WTC11 (cell line): ENCODE data around the gene CD276. TPM values are rescaled to one million over a fixed set of nuclear protein-coding genes. Genes with fewer than 3 reads are reported as not detected.

Experiments
- ATAC-seq: fragments of 200-7000 bp; cut with Tn5 transposase; 2 replicates; pipeline ENCODE4 v1.10.0; 2021; ENCODE audit warnings: mild to moderate bottlenecking, moderate library complexity
- CTCF ChIA-PET: fragments of 300-600 bp; sonication (Branson Sonifier 250); formaldehyde crosslinking; loops from one replicate; lab custom pipeline; 2021; ENCODE audit warnings: antibody characterized with exemption; lab: Charles Lee
- POLR2A ChIA-PET: fragments of 350-600 bp; sonication (Branson Sonifier 250); formaldehyde crosslinking; loops from one replicate; lab custom pipeline; 2021; ENCODE audit warnings: antibody characterized with exemption; lab: Charles Lee
- DNase-seq: peaks from one replicate; pipeline ENCODE4 v3.0.0; 2021; ENCODE audit warnings: low spot score
- H3K27ac Mint-ChIP-seq: 2 replicates; pipeline ENCODE4 v1.8.0; 2021; ENCODE audit warnings: mixed read lengths
- H3K27me3 Mint-ChIP-seq: 2 replicates; pipeline ENCODE4 v1.8.0; 2021; ENCODE audit warnings: low read depth, mild to moderate bottlenecking, moderate library complexity, mixed read lengths
- H3K36me3 Mint-ChIP-seq: 2 replicates; pipeline ENCODE4 v1.8.0; 2021; ENCODE audit warnings: mixed read lengths
- H3K4me1 Mint-ChIP-seq: 2 replicates; pipeline ENCODE4 v1.8.0; 2022; ENCODE audit warnings: mixed read lengths
- H3K4me3 Mint-ChIP-seq: 2 replicates; pipeline ENCODE4 v1.8.0; 2021; ENCODE audit warnings: mild to moderate bottlenecking, moderate library complexity, mixed read lengths
- H3K9me3 Mint-ChIP-seq: 2 replicates; pipeline ENCODE4 v1.8.0; 2021; ENCODE audit warnings: mixed read lengths
- ATF1 ChIP-seq: sonication (generic); formaldehyde crosslinking; IDR thresholded peaks from 2 replicates; pipeline ENCODE4 v1.8.1; 2023; ENCODE audit warnings: mild to moderate bottlenecking, moderate library complexity, missing genetic modification reagents
- ATF3 ChIP-seq: sonication (generic); formaldehyde crosslinking; conservative IDR thresholded peaks from 2 replicates; pipeline ENCODE4 v1.8.1; 2022; ENCODE audit warnings: mild to moderate bottlenecking, missing genetic modification reagents
- FOXP4 ChIP-seq: sonication (generic); formaldehyde crosslinking; IDR thresholded peaks from 2 replicates; pipeline ENCODE4 v1.8.0; 2022; ENCODE audit warnings: mild to moderate bottlenecking, missing genetic modification reagents
- IRF2 ChIP-seq: sonication (generic); formaldehyde crosslinking; IDR thresholded peaks from 2 replicates; pipeline ENCODE4 v1.8.0; 2022; ENCODE audit warnings: low read depth, missing genetic modification reagents, borderline replicate concordance
- KAT7 ChIP-seq: sonication (generic); formaldehyde crosslinking; IDR thresholded peaks from 2 replicates; pipeline ENCODE4 v1.8.1; 2023; ENCODE audit warnings: missing genetic modification reagents, mild to moderate bottlenecking, borderline replicate concordance
- MYBL2 ChIP-seq: sonication (generic); formaldehyde crosslinking; IDR thresholded peaks from 2 replicates; pipeline ENCODE4 v1.8.1; 2023; ENCODE audit warnings: mild to moderate bottlenecking, moderate library complexity, missing genetic modification reagents
- SMAD3 ChIP-seq: sonication (generic); formaldehyde crosslinking; IDR thresholded peaks from 2 replicates; pipeline ENCODE4 v1.8.0; 2022; ENCODE audit warnings: missing genetic modification reagents, mild to moderate bottlenecking, borderline replicate concordance
- SOX15 ChIP-seq: fragments of 250-450 bp; sonication (Bioruptor Pico); IDR thresholded peaks from 2 replicates; pipeline ENCODE4 v1.9.0; 2021; ENCODE audit warnings: mild to moderate bottlenecking
- TEAD1 ChIP-seq: sonication (generic); formaldehyde crosslinking; IDR thresholded peaks from 2 replicates; pipeline ENCODE4 v1.8.0; 2022; ENCODE audit warnings: mild to moderate bottlenecking, missing genetic modification reagents
- ZMAT4 ChIP-seq: fragments of 250-450 bp; sonication (Bioruptor Pico); IDR thresholded peaks from 2 replicates; pipeline ENCODE4 v1.9.0; 2021; ENCODE audit warnings: mild to moderate bottlenecking
- ZNF138 ChIP-seq: sonication (generic); formaldehyde crosslinking; conservative IDR thresholded peaks from 2 replicates; pipeline ENCODE4 v1.8.1; 2022; ENCODE audit warnings: mild to moderate bottlenecking, moderate library complexity, missing genetic modification reagents
- ZNF232 ChIP-seq: sonication (generic); formaldehyde crosslinking; IDR thresholded peaks from 2 replicates; pipeline ENCODE4 v1.8.0; 2022; ENCODE audit warnings: mild to moderate bottlenecking, missing genetic modification reagents
- ZNF263 ChIP-seq: sonication (generic); formaldehyde crosslinking; IDR thresholded peaks from 2 replicates; pipeline ENCODE4 v1.8.1; 2022; ENCODE audit warnings: low read depth, mild to moderate bottlenecking, moderate library complexity, missing genetic modification reagents
- ZNF416 ChIP-seq: fragments of 250-450 bp; sonication (Bioruptor Pico); IDR thresholded peaks from 2 replicates; pipeline ENCODE4 v1.9.0; 2021; ENCODE audit warnings: mild to moderate bottlenecking, inconsistent platforms
- ZNF425 ChIP-seq: fragments of 250-450 bp; sonication (Bioruptor Pico); conservative IDR thresholded peaks from 2 replicates; pipeline ENCODE4 v1.9.0; 2021; ENCODE audit warnings: mild to moderate bottlenecking
- ZNF512 ChIP-seq: sonication (generic); formaldehyde crosslinking; IDR thresholded peaks from 2 replicates; pipeline ENCODE4 v1.8.1; 2022; ENCODE audit warnings: missing genetic modification reagents, borderline replicate concordance
- total RNA-seq: library from RNA; stranded (reverse); gene quantifications from 3 replicates; pipeline ENCODE4 v1.2.3, GENCODE V29; 2021

CD276 gene
- total RNA-seq, 1 experiment from 2014 or later, result 153 TPM

- no peaks in the 10 kb centered on the region for H3K4me1 Mint-ChIP-seq
- TF ChIP-seq TEAD1 (CRISPR knock-in tag) (no peak), SOX15 (CRISPR knock-in tag) (no peak), ZNF416 (CRISPR knock-in tag) (no peak), KAT7 (CRISPR knock-in tag) (no peak), ZMAT4 (CRISPR knock-in tag) (no peak), ZNF232 (no peak), FOXP4 (CRISPR knock-in tag) (no peak), MYBL2 (CRISPR knock-in tag) (no peak), ZNF263 (no peak), ATF1 (CRISPR knock-in tag) (no peak), ZNF512 (CRISPR knock-in tag) (no peak), ATF3 (CRISPR knock-in tag) (no peak)
- H3K4me3 Mint-ChIP-seq, result no peak overlapping the region
- ATAC-seq, result no peak
- no peaks in the 10 kb centered on the region for H3K36me3 Mint-ChIP-seq
- H3K9me3 Mint-ChIP-seq, result peaks cover 6% of the 10 kb centered on the region; the same call in 1 of the 2 replicates
- ChIA-PET POLR2A (interaction anchor here (1.0 kb wide), 1 partner anchor 11 kb away, joined by 3 read pairs; no protein-coding TSS in a partner anchor), CTCF (interaction anchor here (1.1 to 2.6 kb wide), 3 partner anchors 15 to 28 kb away, joined by 5 to 14 read pairs (median 5); no protein-coding TSS in a partner anchor)
- no peaks in the 10 kb centered on the region for H3K27me3 Mint-ChIP-seq
- no peak for DNase-seq
- H3K27ac Mint-ChIP-seq, result no peak overlapping the region
These were observed 48.7 kb downstream of the CD276 start for GRCh38 chr15:73732930-73733329.

- no peaks in the 10 kb centered on the region for H3K27me3 Mint-ChIP-seq
- TF ChIP-seq ZMAT4 (CRISPR knock-in tag) (no peak), ZNF425 (CRISPR knock-in tag) (no peak), IRF2 (CRISPR knock-in tag) (no peak), SMAD3 (no peak), KAT7 (CRISPR knock-in tag) (no peak), ZNF138 (CRISPR knock-in tag) (no peak)
- TF ChIP-seq, all 79 proteins: peak for 0
- ATAC-seq (no peak), DNase-seq (no peak)
- Mint-ChIP-seq H3K36me3 (no peaks in the 10 kb centered on the region), H3K4me1 (no peaks in the 10 kb centered on the region), H3K4me3 (no peak overlapping the region), H3K9me3 (no peaks in the 10 kb centered on the region), H3K27ac (no peak overlapping the region)
- ChIA-PET POLR2A (no interaction called here), CTCF (interaction anchor here (1.0 to 2.1 kb wide), 3 partner anchors 13 to 129 kb away, joined by 5 to 6 read pairs (median 5); no protein-coding TSS in a partner anchor)
These were observed 53.4 kb downstream of the CD276 start for GRCh38 chr15:73737535-73737934.
